Fibroblast of skin of left biceps (primary cell): ENCODE results near the gene FAM177A1.

Experiments
- DNase-seq, 2 experiments: peaks; one replicate each; pipeline ENCODE4 v3.0.0-alpha.2; 2013; ENCODE audit warnings: low read depth in 2 of 2

Gene FAM177A1

GRCh38 chr14:35123388-35123703, 77.3 kb downstream of the FAM177A1 start:
- no peak for DNase-seq

- no peak for DNase-seq
These were observed 78.1 kb downstream of the FAM177A1 start for GRCh38 chr14:35124127-35124526.
